HG03064 (cell line): ENCODE measurements around the gene RBM45.

Source experiments
- ATAC-seq: cut with Tn5 transposase; IDR thresholded peaks from one replicate; pipeline ENCODE4 v1.9.1; 2021; ENCODE audit warnings: low read depth; ENCODE audit not compliant: unreplicated experiment

Gene RBM45

DNA sequence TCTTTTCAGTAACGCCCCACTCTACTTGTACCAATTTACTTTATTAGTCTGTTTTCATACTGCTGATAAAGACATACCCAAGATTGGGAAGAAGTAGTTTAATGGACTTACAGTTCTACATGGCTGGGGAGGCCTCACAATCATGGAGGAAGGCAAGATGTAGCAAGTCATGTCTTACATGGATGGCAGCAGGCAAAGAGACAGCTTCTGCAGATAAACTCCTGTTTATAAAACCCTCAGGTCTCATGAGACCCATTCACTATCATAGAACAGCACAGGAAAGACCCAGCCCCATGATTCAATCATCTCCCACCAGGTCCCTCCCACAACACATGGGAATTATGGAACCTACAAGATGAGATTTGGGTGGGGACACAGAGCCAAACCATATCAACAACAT, 43.3 kb downstream of the RBM45 start:
- no peak for ATAC-seq

DNA sequence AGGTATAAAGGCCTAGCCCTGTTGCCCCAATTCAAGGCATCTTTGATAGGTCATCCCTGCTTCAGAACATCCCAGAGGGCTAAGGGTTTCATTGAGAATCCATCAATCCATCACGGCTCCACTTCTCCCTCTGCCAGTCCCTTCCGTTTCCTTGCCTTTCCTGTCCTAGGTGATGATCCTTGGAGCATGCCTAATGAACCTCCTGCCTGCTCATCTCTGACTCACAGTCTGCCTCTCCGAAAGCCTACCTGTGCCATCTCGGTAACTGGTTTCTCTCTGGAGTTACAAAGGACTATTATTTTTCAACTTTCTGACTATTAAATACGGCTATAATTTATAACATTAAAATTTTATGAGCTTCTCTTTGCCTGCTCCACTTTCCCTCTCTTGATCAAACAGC, 45.3 kb downstream of the RBM45 start:
- no peak for ATAC-seq

DNA sequence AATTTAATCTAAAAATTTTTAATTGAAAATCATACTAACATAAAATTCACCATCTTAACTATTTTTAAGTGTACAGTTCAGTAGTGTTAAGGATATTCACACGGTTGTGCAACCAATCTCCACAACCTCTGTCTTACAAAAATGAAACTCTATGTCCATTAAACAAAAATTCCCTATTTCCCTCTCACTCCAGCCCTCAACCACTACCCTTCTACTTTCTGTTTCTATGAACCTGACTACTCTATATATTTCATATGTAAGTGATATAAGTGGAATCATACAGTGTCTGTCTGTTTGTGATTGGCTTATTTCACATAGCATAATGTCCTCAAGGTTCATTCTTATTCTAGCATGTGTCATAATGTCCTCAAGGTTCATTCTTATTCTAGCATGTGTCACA, 47.7 kb downstream of the RBM45 start:
- no peak for ATAC-seq

DNA sequence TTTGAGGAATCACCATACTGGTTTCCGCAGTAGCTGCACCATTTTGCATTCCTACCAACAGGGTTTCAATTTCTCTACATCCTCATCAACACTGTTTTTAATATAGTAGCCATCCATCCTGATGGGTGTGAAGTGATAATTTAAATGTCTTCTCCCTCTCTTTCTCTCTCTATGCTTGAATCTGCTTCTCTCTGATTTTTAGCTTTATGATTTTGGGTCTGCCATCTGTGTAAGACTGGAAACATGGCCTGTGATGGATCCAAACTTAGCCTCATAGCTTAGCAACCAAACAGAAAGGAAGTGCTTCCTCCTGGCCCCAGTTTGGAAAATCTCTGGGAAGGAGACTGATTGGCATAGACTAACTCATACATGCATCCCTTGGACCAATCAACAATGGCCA, 48.4 kb downstream of the RBM45 start:
- ATAC-seq, result no peak

DNA sequence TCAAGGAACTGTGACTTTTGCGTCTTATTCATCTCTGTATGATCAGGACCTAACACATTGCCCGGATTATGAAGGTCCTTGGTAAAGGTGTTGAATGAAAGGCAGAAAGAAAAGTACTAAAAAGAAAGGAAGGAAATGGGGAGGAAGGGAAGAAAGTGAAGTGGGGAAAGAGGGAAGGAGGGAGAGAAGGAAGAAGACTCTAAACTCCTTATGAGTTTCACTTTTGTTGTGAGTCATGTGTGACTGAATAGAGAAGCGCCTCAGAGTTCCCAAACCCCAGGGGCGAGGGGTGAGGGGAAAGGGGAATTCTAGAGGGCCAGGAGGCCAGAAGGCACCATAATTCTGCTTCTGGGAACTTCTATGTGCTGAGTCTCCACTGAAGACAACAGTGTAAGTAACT, 51.2 kb downstream of the RBM45 start:
- ATAC-seq, result no peak

DNA sequence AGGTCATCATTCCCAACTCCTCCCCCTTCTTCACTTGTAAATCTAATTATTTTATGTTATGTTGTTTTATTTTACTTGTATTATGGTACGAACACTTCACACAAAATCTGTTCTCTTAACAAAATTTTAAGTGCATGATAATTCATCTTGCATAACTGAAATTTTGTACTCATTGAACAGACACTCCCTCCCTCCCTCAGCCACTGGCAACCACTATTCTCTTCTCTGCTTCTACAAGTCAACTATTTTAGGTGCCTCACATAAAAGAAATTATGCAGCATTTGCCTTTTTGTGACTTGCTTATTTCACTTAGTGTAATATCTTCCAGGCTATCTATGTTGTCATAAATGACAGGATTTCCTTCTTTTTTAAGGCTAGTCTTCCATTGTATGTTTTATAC, 51.7 kb downstream of the RBM45 start:
- no peak for ATAC-seq

DNA sequence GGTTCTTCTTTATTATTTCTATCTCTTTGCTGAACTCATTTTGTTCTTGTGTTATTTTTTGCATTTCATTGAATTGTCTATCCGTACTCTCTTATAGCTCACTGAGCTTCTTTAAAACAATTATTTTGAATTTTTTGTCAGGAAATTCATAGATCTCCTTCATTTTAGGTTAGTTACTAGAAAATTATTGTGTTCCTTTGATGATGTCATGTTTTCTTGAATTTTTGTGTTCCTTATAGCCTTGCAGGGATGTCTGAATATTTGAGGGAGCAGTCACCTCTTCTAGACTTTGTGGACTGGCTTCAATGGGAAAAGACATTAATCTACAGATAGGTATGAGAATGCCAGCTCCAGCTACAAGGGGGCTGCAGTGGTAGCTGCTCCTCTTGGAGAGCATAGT, 61.4 kb downstream of the RBM45 start:
- ATAC-seq, result no peak

DNA sequence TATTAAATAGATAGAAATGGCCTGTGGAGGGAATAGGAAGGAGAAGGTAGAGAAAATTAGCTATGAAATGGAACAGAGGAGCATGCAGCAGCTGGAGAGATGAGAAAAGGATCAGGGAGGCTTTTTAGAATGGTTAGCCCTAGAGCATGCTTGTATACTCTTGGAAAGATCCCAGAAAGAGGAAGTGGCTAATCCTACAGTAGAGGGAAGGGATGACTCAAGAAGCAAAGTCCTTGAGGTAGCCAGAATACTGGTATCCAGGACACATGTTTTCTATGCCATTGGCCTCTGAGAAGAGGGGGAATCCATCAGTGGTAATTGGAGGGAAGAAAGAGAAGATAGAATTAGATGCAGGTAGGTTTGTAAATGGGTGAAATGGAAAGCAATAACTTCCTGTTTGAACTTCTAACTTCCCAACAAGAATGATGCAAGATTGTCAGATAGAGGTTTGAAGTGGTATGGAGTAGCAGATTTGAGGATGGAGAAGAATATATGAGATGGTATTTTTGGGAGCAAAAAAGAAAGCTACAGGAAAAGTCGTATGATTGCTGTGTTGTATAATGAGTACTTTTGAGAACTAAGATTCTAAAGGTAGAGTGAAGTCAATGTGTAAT, 64.9 kb downstream of the RBM45 start:
- no peak for ATAC-seq
